ENCODE data around the gene TEX22.

GRCh38 chr14:105418269-105419194 is 20.2 kb downstream of the TEX22 start:
- TF ChIP-seq CTCF (IDR thresholded peaks at IDR 0.05) (no peak), POLR2A (IDR thresholded peaks at IDR 0.05) (no peak)

Measured in body of pancreas (tissue), 4 donors.